GM12872 (cell line): ENCODE data around the gene PDE6C.

Source experiments
- CTCF ChIP-seq: IDR thresholded peaks from 3 replicates; pipeline ENCODE4 v1.5.1; 2011; ENCODE audit warnings: low read depth, mild to moderate bottlenecking, low read length, moderate library complexity; ENCODE audit not compliant: insufficient read depth

Gene PDE6C

GRCh38 chr10:93595378-93596161 lies 16.8 kb upstream of the PDE6C start:
- no peak for TF ChIP-seq CTCF

- TF ChIP-seq CTCF = peak; percentile 30; the same call in 1 of the 3 replicates
Observed at GRCh38 chr10:93596539-93596938, 15.8 kb upstream of the PDE6C start.

GRCh38 chr10:93597075-93597599 lies 15.2 kb upstream of the PDE6C start:
- no peak for TF ChIP-seq CTCF

GRCh38 chr10:93598157-93598556 lies 14.2 kb upstream of the PDE6C start:
- TF ChIP-seq CTCF = no peak

GRCh38 chr10:93599335-93599734 lies 13.0 kb upstream of the PDE6C start:
- TF ChIP-seq CTCF = no peak

GRCh38 chr10:93599778-93600177 lies 12.6 kb upstream of the PDE6C start:
- TF ChIP-seq CTCF = no peak

GRCh38 chr10:93600446-93601145 lies 11.7 kb upstream of the PDE6C start:
- no peak for TF ChIP-seq CTCF
